DND-41 (cell line): Measurements from ENCODE around the gene GAS7.

Experiments used
- ATAC-seq: fragments of 200-7000 bp; cut with Tn5 transposase; 3 replicates; pipeline ENCODE4 v1.9.1; 2021; ENCODE audit warnings: low read depth; ENCODE audit not compliant: insufficient read depth
- DNase-seq: peaks from one replicate; pipeline ENCODE4 v3.0.0-alpha.2; 2020
- H2AFZ ChIP-seq: 2 replicates; pipeline ENCODE4 v1.6.0; 2012; ENCODE audit warnings: low read depth, low read length
- H3K27ac ChIP-seq: 2 replicates; pipeline ENCODE4 v1.5.1; 2012; ENCODE audit warnings: low read length, inconsistent platforms
- H3K27me3 ChIP-seq: fragments of 200-600 bp; sonication (generic); 2 replicates; pipeline ENCODE4 v1.6.0; 2012; ENCODE audit warnings: low read length, mild to moderate bottlenecking, inconsistent platforms; ENCODE audit not compliant: insufficient read depth, poor library complexity
- H3K36me3 ChIP-seq: 2 replicates; pipeline ENCODE4 v1.5.1; 2012; ENCODE audit warnings: low read length, inconsistent platforms; ENCODE audit not compliant: insufficient read depth
- H3K4me1 ChIP-seq: 2 replicates; pipeline ENCODE4 v1.5.1; 2012; ENCODE audit warnings: mild to moderate bottlenecking, low read length; ENCODE audit not compliant: insufficient read depth
- H3K4me2 ChIP-seq: 2 replicates; pipeline ENCODE4 v1.6.0; 2012; ENCODE audit warnings: mild to moderate bottlenecking, moderate library complexity, low read length, inconsistent platforms; ENCODE audit not compliant: insufficient read depth
- H3K4me3 ChIP-seq, 2 experiments: fragments of 200-600 bp in 1 of 2; shearing (Covaris generic) in 1 of 2; 2 replicates each; pipeline ENCODE4 v1.5.1; 2012 to 2016; ENCODE audit warnings: inconsistent platforms in 2 of 2, low read length in 2 of 2, mild to moderate bottlenecking in 2 of 2, low read depth in 1 of 2, moderate library complexity in 1 of 2
- H3K79me2 ChIP-seq: 2 replicates; pipeline ENCODE4 v1.6.0; 2012; ENCODE audit warnings: low read length, inconsistent platforms; ENCODE audit not compliant: insufficient read depth
- H3K9ac ChIP-seq: 2 replicates; pipeline ENCODE4 v1.6.0; 2012; ENCODE audit warnings: low read depth, mild to moderate bottlenecking, inconsistent platforms, low read length, moderate library complexity
- H3K9me3 ChIP-seq: 2 replicates; pipeline ENCODE4 v1.5.1; 2012; ENCODE audit warnings: low read length, moderate library complexity, mild to moderate bottlenecking, inconsistent platforms; ENCODE audit not compliant: insufficient read depth, severe bottlenecking
- H4K20me1 ChIP-seq: 2 replicates; pipeline ENCODE4 v1.6.0; 2012; ENCODE audit warnings: low read length; ENCODE audit not compliant: insufficient read depth
- EZH2 ChIP-seq: IDR thresholded peaks from 3 replicates; pipeline ENCODE4 v1.6.1; 2012; ENCODE audit warnings: borderline replicate concordance, low read depth, mild to moderate bottlenecking, moderate library complexity, low read length, inconsistent platforms; ENCODE audit not compliant: severe bottlenecking
- TF ChIP-seq, protein P1 (sequence below): IDR thresholded peaks from 2 replicates; pipeline ENCODE4 v1.5.1; 2012; ENCODE audit warnings: borderline replicate concordance, low read length, moderate library complexity, mild to moderate bottlenecking; ENCODE audit not compliant: poor library complexity, severe bottlenecking; ENCODE audit errors: extremely low read depth

The GAS7 gene

DNA sequence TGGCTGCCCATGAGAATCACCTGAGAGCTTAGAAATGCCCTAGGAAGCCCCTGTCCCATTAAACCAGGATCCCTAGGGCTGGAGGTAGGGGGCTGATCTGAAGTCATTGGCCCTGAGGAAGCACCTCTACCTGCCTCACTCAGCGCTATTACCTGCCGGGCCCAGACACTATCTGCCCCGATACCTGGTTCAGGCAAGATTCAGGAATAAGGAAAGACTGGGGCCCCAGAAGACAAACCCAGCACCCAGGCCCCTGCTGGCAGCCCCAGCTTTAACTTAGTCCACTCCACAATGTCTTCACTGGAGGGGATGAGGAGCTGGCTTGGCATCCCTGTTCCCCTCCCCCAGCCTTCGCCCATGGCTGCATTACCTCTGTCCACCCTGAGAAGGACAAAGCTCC lies 126.3 kb downstream of the GAS7 start:
- H3K27me3 ChIP-seq: no peaks in the 10 kb centered on the region
- H2AFZ ChIP-seq: no peak overlapping the region
- no peak overlapping the region for H3K4me2 ChIP-seq
- no peak for ATAC-seq
- DNase-seq: no peak
- TF ChIP-seq, protein P1, sequence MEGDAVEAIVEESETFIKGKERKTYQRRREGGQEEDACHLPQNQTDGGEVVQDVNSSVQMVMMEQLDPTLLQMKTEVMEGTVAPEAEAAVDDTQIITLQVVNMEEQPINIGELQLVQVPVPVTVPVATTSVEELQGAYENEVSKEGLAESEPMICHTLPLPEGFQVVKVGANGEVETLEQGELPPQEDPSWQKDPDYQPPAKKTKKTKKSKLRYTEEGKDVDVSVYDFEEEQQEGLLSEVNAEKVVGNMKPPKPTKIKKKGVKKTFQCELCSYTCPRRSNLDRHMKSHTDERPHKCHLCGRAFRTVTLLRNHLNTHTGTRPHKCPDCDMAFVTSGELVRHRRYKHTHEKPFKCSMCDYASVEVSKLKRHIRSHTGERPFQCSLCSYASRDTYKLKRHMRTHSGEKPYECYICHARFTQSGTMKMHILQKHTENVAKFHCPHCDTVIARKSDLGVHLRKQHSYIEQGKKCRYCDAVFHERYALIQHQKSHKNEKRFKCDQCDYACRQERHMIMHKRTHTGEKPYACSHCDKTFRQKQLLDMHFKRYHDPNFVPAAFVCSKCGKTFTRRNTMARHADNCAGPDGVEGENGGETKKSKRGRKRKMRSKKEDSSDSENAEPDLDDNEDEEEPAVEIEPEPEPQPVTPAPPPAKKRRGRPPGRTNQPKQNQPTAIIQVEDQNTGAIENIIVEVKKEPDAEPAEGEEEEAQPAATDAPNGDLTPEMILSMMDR: no peak
- TF ChIP-seq EZH2: no peak
- H3K9ac ChIP-seq: no peak overlapping the region
- no peaks in the 10 kb centered on the region for H3K36me3 ChIP-seq
- H4K20me1 ChIP-seq: no peaks in the 10 kb centered on the region
- peaks cover 2% of the 10 kb centered on the region; the same call in 1 of the 2 replicates for H3K4me1 ChIP-seq
- H3K4me3 ChIP-seq: no peak overlapping the region
- no peaks in the 10 kb centered on the region for H3K79me2 ChIP-seq
- H3K9me3 ChIP-seq: no peaks in the 10 kb centered on the region
- no peak overlapping the region for H3K27ac ChIP-seq

DNA sequence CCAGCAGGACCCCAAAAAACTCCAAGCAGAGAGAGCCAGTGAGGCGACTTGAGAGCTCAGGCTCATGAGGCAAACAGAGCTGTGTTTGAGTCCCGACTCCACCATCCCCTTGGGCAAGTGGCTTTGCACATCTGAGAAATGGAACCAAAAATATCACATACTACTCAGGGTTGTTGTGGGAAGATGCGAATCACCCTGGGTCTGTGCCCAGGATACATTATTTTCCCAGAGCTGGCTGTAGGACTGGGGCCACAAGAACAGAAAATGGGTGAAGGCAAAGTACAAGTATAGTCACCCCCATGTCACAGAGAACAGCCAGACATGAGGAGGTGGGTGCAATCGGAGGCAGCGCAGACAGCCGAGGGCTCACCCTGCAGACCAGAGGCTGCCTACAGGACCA lies 127.3 kb downstream of the GAS7 start:
- DNase-seq: no peak
- Histone ChIP-seq H3K9ac (no peak overlapping the region), H3K4me2 (no peak overlapping the region), H3K4me1 (peaks cover 2% of the 10 kb centered on the region; the same call in 1 of the 2 replicates), H4K20me1 (no peaks in the 10 kb centered on the region), H3K27me3 (no peaks in the 10 kb centered on the region), H3K27ac (no peak overlapping the region), H3K36me3 (no peaks in the 10 kb centered on the region), H3K4me3 (no peak overlapping the region), H3K79me2 (no peaks in the 10 kb centered on the region), H2AFZ (no peak overlapping the region), H3K9me3 (no peaks in the 10 kb centered on the region)
- ATAC-seq: no peak
- no peak for TF ChIP-seq EZH2
- TF ChIP-seq, protein P1: no peak

DNA sequence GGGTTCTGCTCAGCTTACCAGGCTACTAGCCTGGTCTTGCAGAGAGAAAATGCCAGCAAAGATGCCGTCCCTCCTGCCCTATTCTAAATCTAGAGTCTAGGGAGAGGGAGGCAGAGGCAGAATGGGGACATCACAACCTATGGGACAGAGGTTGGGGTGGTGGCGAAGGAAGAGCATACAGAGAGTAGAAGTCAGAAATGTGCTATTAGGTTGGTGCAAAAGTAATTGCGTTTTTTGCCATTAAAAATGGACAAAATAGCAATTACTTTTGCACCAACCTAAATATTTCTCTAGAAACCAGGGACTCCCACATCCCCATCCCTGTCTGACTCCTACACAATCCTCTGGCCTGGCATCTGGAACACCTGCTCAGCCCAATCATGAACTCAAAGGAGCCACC lies 127.7 kb downstream of the GAS7 start:
- no peaks in the 10 kb centered on the region for H3K36me3 ChIP-seq
- no peaks in the 10 kb centered on the region for H3K9me3 ChIP-seq
- H3K79me2 ChIP-seq: no peaks in the 10 kb centered on the region
- no peak for DNase-seq
- no peaks in the 10 kb centered on the region for H3K27me3 ChIP-seq
- ATAC-seq: no peak
- H2AFZ ChIP-seq: no peak overlapping the region
- no peak overlapping the region for H3K27ac ChIP-seq
- H3K4me2 ChIP-seq: no peak overlapping the region
- TF ChIP-seq, protein P1: no peak
- no peak for TF ChIP-seq EZH2
- no peak overlapping the region for H3K9ac ChIP-seq
- H3K4me1 ChIP-seq: peaks cover 2% of the 10 kb centered on the region; the same call in 1 of the 2 replicates
- H3K4me3 ChIP-seq: no peak overlapping the region
- H4K20me1 ChIP-seq: no peaks in the 10 kb centered on the region

DNA sequence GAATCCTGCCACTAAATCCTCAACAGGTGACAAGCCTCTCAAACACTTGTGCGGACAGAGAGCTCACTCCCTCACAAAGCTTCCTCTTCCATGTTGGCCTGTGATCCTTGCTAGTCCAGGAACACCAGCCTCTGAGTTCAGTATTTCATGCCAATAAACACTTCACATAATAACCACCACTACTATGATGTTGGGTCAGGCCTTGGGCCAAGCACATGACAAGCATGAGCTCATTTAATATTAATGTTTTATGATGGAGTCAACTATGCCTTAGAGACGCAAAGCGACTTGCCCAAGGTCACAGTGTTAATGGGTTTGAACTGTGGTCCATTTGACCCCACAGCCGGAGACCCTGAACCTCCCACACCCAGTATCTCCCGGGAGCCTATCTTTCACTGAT lies 129.1 kb downstream of the GAS7 start:
- DNase-seq (no peak), ATAC-seq (no peak)
- Histone ChIP-seq H3K27me3 (no peaks in the 10 kb centered on the region), H3K27ac (no peak overlapping the region), H3K4me3 (no peak overlapping the region), H3K4me2 (no peak overlapping the region), H3K36me3 (no peaks in the 10 kb centered on the region), H3K4me1 (peaks cover 2% of the 10 kb centered on the region; the same call in 1 of the 2 replicates), H3K9ac (no peak overlapping the region), H2AFZ (no peak overlapping the region), H3K79me2 (no peaks in the 10 kb centered on the region), H4K20me1 (no peaks in the 10 kb centered on the region), H3K9me3 (no peaks in the 10 kb centered on the region)
- no peak for TF ChIP-seq EZH2
- TF ChIP-seq, protein P1: no peak
